ENCODE data around the gene LCOR. TPM values are rescaled to one million over a fixed set of nuclear protein-coding genes. Genes with fewer than 3 reads are reported as not detected.

LCOR gene
- total RNA-seq, 3 donors from 2014 or later (not counting 1 experiment from before 2014, with no cell fraction given), result 68.5 to 92.4 (median 87.7) TPM

DNA sequence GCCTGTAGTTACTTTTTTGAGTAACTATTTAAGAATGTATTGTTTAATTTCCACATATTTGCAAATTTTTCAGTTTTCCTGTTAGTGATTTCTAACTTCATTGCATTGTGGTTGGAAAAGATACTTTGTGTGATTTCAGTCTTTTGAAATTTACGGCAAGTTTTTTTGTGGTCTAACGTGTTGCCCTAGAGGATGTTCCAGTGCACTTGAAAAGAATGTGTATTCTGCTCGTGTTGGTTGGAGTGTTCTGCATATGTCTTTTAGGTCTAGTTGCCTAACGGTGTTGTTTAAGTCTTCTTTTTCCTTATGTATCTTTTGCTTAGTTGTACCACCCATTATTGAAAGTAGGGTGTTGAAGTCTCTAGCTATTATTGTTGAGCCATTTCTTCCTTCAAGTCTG is 59.7 kb downstream of the LCOR start:
- Histone ChIP-seq H3K4me3 (ENCODE audit: low read length) (no peak overlapping the region), H3K9me3 (ENCODE audit: control insufficient read depth, insufficient read depth, low read length) (no peaks in the 10 kb centered on the region), H3K4me1 (ENCODE audit: control insufficient read depth, insufficient read depth, low read length) (peaks cover 11% of the 10 kb centered on the region), H3K27ac (ENCODE audit: low read length) (no peak overlapping the region), H3K36me3 (ENCODE audit: control insufficient read depth, insufficient read depth, low read length) (peaks cover 7% of the 10 kb centered on the region), H3K27me3 (ENCODE audit: control insufficient read depth, insufficient read depth, low read length) (no peaks in the 10 kb centered on the region)
- TF ChIP-seq, protein P1, sequence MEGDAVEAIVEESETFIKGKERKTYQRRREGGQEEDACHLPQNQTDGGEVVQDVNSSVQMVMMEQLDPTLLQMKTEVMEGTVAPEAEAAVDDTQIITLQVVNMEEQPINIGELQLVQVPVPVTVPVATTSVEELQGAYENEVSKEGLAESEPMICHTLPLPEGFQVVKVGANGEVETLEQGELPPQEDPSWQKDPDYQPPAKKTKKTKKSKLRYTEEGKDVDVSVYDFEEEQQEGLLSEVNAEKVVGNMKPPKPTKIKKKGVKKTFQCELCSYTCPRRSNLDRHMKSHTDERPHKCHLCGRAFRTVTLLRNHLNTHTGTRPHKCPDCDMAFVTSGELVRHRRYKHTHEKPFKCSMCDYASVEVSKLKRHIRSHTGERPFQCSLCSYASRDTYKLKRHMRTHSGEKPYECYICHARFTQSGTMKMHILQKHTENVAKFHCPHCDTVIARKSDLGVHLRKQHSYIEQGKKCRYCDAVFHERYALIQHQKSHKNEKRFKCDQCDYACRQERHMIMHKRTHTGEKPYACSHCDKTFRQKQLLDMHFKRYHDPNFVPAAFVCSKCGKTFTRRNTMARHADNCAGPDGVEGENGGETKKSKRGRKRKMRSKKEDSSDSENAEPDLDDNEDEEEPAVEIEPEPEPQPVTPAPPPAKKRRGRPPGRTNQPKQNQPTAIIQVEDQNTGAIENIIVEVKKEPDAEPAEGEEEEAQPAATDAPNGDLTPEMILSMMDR (IDR thresholded peaks at IDR 0.05), result no peak
- H3K27me3 Mint-ChIP-seq (ENCODE audit: low read depth in 2 of 2), result no peaks in the 10 kb centered on the region
- ATAC-seq (peak; percentile 57 to 74 (median 63)), DNase-seq (no peak)
- peaks cover 3 to 5% of the 10 kb centered on the region in 2 donors for H3K9me3 Mint-ChIP-seq
- H3K4me1 Mint-ChIP-seq, result peaks cover 58 to 66% of the 10 kb centered on the region in 2 donors
- H3K36me3 Mint-ChIP-seq, result no peaks in the 10 kb centered on the region
- WGBS (ENCODE audit: insufficient coverage), result 31% methylated on average over 3 of the region's 4 CpGs
- intact Hi-C loops (cut with micrococcal nuclease), result no loop called here
- peak overlapping the region; percentile 64 to 69 for H3K27ac Mint-ChIP-seq
- peak overlapping the region; percentile 69 for H3K4me3 Mint-ChIP-seq

GRCh38 chr10:96895662-96896424 is 63.7 kb downstream of the LCOR start:
- Mint-ChIP-seq H3K4me1 (peaks cover 58 to 67% of the 10 kb centered on the region in 2 donors), H3K27me3 (ENCODE audit: low read depth in 2 of 2) (no peaks in the 10 kb centered on the region), H3K4me3 (no peak overlapping the region), H3K36me3 (no peaks in the 10 kb centered on the region), H3K9me3 (peaks cover 3 to 5% of the 10 kb centered on the region in 2 donors), H3K27ac (peak overlapping the region; percentile 2 to 46)
- H3K27ac ChIP-seq (ENCODE audit: low read length), result no peak overlapping the region
- peaks cover 3% of the 10 kb centered on the region for H3K4me1 ChIP-seq (ENCODE audit: control insufficient read depth, insufficient read depth, low read length)
- WGBS (ENCODE audit: insufficient coverage), result 91% methylated on average over 4 of the region's 6 CpGs
- no peak overlapping the region for H3K4me3 ChIP-seq (ENCODE audit: low read length)
- TF ChIP-seq, protein P1 (IDR thresholded peaks at IDR 0.05), result no peak
- no peaks in the 10 kb centered on the region for H3K9me3 ChIP-seq (ENCODE audit: control insufficient read depth, insufficient read depth, low read length)
- no peaks in the 10 kb centered on the region for H3K27me3 ChIP-seq (ENCODE audit: control insufficient read depth, insufficient read depth, low read length)
- intact Hi-C loops (cut with micrococcal nuclease), result no loop called here
- no peak for ATAC-seq
- H3K36me3 ChIP-seq (ENCODE audit: control insufficient read depth, insufficient read depth, low read length), result peaks cover 7% of the 10 kb centered on the region
- no peak for DNase-seq

- no peak for DNase-seq
- H3K27me3 ChIP-seq (ENCODE audit: control insufficient read depth, insufficient read depth, low read length), result no peaks in the 10 kb centered on the region
- H3K9me3 ChIP-seq (ENCODE audit: control insufficient read depth, insufficient read depth, low read length), result no peaks in the 10 kb centered on the region
- H3K36me3 ChIP-seq (ENCODE audit: control insufficient read depth, insufficient read depth, low read length), result peaks cover 7% of the 10 kb centered on the region
- WGBS (ENCODE audit: insufficient coverage), result no CpG with 5 or more reads among the region's 1 CpG
- no peak overlapping the region for H3K4me3 ChIP-seq (ENCODE audit: low read length)
- intact Hi-C loops (cut with micrococcal nuclease), result no loop called here
- no peak overlapping the region for H3K27ac ChIP-seq (ENCODE audit: low read length)
- Mint-ChIP-seq H3K4me3 (no peak overlapping the region), H3K27me3 (ENCODE audit: low read depth in 2 of 2) (no peaks in the 10 kb centered on the region), H3K4me1 (peaks cover 56 to 63% of the 10 kb centered on the region in 2 donors), H3K36me3 (no peaks in the 10 kb centered on the region), H3K9me3 (peaks cover under 1 to 5% of the 10 kb centered on the region in 2 donors), H3K27ac (peak overlapping the region; percentile 4 to 46)
- no peak for ATAC-seq
- H3K4me1 ChIP-seq (ENCODE audit: control insufficient read depth, insufficient read depth, low read length), result no peaks in the 10 kb centered on the region
- TF ChIP-seq, protein P1 (IDR thresholded peaks at IDR 0.05), result no peak
Observed at GRCh38 chr10:96896884-96897589, 64.9 kb downstream of the LCOR start.

All from natural killer cell (primary cell).